PFSK-1 (cell line): ENCODE measurements around the gene ALOX5AP.

Experiments used
- FOXP2 ChIP-seq: optimal IDR thresholded peaks from 2 replicates; pipeline ENCODE3; 2011; ENCODE audit warnings: borderline replicate concordance, control low read depth, inconsistent platforms; ENCODE audit not compliant: insufficient read depth; ENCODE audit errors: extremely low read length, extremely low read depth
- POLR2AphosphoS5 ChIP-seq: IDR thresholded peaks from 2 replicates; pipeline ENCODE4 v1.6.1; 2012; ENCODE audit warnings: low read depth, mild to moderate bottlenecking, control low read depth, low read length, moderate library complexity
- REST ChIP-seq, 2 experiments: IDR thresholded peaks; 2 replicates each; pipeline versions ENCODE4 v1.6.1 to v1.8.0; 2011 to 2012; ENCODE audit warnings: low read depth in 2 of 2, low read length in 2 of 2, control low read depth in 1 of 2, inconsistent platforms in 1 of 2, mild to moderate bottlenecking in 1 of 2, moderate library complexity in 1 of 2; ENCODE audit not compliant: insufficient read depth in 1 of 2
- SIN3A ChIP-seq: IDR thresholded peaks from 2 replicates; pipeline ENCODE4 v1.6.1; 2012; ENCODE audit warnings: mild to moderate bottlenecking, low read length, moderate library complexity, borderline replicate concordance; ENCODE audit not compliant: insufficient read depth
- TAF1 ChIP-seq: IDR thresholded peaks from 2 replicates; pipeline ENCODE4 v1.6.1; 2012; ENCODE audit warnings: low read length, control low read depth, borderline replicate concordance; ENCODE audit not compliant: insufficient read depth

ALOX5AP gene

GRCh38 chr13:30802501-30802900 lies 67.2 kb downstream of the ALOX5AP start:
- no peak for TF ChIP-seq TAF1
- TF ChIP-seq FOXP2 = no peak
- no peak for TF ChIP-seq POLR2AphosphoS5
- TF ChIP-seq SIN3A = no peak
- TF ChIP-seq REST (IDR thresholded peaks at IDR 0.05; ENCODE audit: insufficient read depth in 1 of 2, low read depth in 2 of 2, low read length in 2 of 2) = no peak

GRCh38 chr13:30802953-30803478 lies 67.7 kb downstream of the ALOX5AP start:
- no peak for TF ChIP-seq POLR2AphosphoS5
- no peak for TF ChIP-seq REST (IDR thresholded peaks at IDR 0.05; ENCODE audit: insufficient read depth in 1 of 2, low read depth in 2 of 2, low read length in 2 of 2)
- TF ChIP-seq FOXP2 = peak; percentile 55

GRCh38 chr13:30803749-30804148 lies 68.4 kb downstream of the ALOX5AP start:
- TF ChIP-seq FOXP2 = no peak
- TF ChIP-seq POLR2AphosphoS5 = no peak

GRCh38 chr13:30804474-30804873 lies 69.1 kb downstream of the ALOX5AP start:
- TF ChIP-seq TAF1 (no peak), FOXP2 (no peak), REST (IDR thresholded peaks at IDR 0.05; ENCODE audit: insufficient read depth in 1 of 2, low read depth in 2 of 2, low read length in 2 of 2) (no peak), SIN3A (no peak), POLR2AphosphoS5 (no peak)

- no peak for TF ChIP-seq TAF1
- no peak for TF ChIP-seq POLR2AphosphoS5
- no peak for TF ChIP-seq FOXP2
- no peak for TF ChIP-seq REST (IDR thresholded peaks at IDR 0.05; ENCODE audit: insufficient read depth in 1 of 2, low read depth in 2 of 2, low read length in 2 of 2)
- TF ChIP-seq SIN3A = no peak
Observed at GRCh38 chr13:30805132-30805537, 69.8 kb downstream of the ALOX5AP start.

GRCh38 chr13:30805603-30806011 lies 70.3 kb downstream of the ALOX5AP start:
- TF ChIP-seq REST (IDR thresholded peaks at IDR 0.05; ENCODE audit: insufficient read depth in 1 of 2, low read depth in 2 of 2, low read length in 2 of 2) (no peak), FOXP2 (no peak), SIN3A (no peak), POLR2AphosphoS5 (no peak), TAF1 (no peak)
